WI38 (cell line): Measurements from ENCODE around the gene ACAN.
"Not testable (repeated sequence)": the region's sequence is repeated elsewhere in the genome, so short reads cannot be mapped to it uniquely, and the experiment has no call there.

Experiments
- H3K4me3 ChIP-seq: 2 replicates; pipeline ENCODE4 v1.5.1; 2011; ENCODE audit warnings: low read depth, mild to moderate bottlenecking, control low read depth, low read length
- CTCF ChIP-seq: IDR thresholded peaks from 2 replicates; pipeline ENCODE4 v1.5.1; 2012; ENCODE audit warnings: low read depth, mild to moderate bottlenecking, control low read depth, low read length

ACAN gene

GRCh38 chr15:88918738-88919137 lies 115.5 kb downstream of the ACAN start:
- no peak for TF ChIP-seq CTCF
- no peak overlapping the region for H3K4me3 ChIP-seq

- no peak overlapping the region for H3K4me3 ChIP-seq
- no peak for TF ChIP-seq CTCF
Measured at GRCh38 chr15:88920186-88920891, 117.1 kb downstream of the ACAN start.

GRCh38 chr15:88920892-88921435 lies 117.7 kb downstream of the ACAN start:
- H3K4me3 ChIP-seq = not testable (repeated sequence)
